ENCODE results near the gene PHLPP1.

The PHLPP1 gene

DNA sequence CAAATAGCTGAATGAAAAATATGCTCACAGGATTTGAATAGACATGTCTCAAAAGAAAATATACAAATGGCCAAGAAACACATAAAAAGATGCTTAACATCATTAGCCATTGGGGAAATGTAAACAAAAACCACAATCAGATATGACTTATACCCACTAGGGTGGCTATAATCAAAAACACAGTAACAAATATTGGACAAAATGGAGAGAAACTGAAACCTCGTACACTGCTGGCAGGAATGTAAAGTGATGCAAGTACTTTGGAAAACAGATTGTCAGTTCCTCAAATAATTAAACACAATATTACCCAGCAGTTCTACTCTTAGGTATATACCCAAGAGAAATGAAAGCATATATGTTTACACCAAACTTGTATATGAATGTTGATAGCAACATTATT is 213.0 kb downstream of the PHLPP1 start:
- no peaks in the 10 kb centered on the region for H3K27me3 Mint-ChIP-seq
- no peak overlapping the region for H3K4me3 Mint-ChIP-seq
- peaks cover 7% of the 10 kb centered on the region for H3K36me3 Mint-ChIP-seq (ENCODE audit: low read depth)
- ATAC-seq (no peak), DNase-seq (no peak)
- no peak overlapping the region for H3K27ac Mint-ChIP-seq
- H3K9me3 Mint-ChIP-seq: peaks cover 8% of the 10 kb centered on the region
- no peaks in the 10 kb centered on the region for H3K4me1 Mint-ChIP-seq

DNA sequence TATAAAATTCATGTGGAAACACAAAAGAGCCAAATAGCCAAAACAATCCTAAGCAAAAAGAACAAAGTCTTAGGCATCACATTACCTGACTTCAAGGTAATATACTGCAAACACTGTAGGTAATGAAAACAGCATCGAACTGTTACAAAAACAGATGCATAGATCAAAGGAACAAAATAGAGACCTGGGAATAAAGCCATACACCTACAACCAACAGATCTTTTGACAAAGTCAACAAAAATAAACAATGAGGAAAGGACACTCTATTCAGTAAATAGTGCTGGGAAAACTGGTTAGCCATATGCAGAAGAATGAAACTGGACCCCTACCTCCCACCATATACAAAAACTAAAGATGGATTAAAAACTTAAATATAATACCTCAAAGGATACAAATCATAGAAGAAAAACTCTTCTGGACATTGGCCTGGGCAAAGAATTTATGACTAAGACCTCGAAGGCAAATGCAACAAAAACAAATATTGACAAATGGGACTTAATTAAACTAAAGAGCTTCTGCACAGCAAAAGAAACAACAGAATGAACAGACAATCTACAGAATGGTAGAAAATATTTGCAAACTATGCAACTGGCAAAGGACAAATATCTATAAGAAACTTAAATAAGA is 218.0 kb downstream of the PHLPP1 start:
- Mint-ChIP-seq H3K4me1 (peaks cover 10% of the 10 kb centered on the region), H3K27me3 (no peaks in the 10 kb centered on the region), H3K36me3 (ENCODE audit: low read depth) (peaks cover 7% of the 10 kb centered on the region), H3K9me3 (peaks cover 16% of the 10 kb centered on the region), H3K27ac (no peak overlapping the region), H3K4me3 (no peak overlapping the region)
- DNase-seq: no peak
- no peak for ATAC-seq

DNA sequence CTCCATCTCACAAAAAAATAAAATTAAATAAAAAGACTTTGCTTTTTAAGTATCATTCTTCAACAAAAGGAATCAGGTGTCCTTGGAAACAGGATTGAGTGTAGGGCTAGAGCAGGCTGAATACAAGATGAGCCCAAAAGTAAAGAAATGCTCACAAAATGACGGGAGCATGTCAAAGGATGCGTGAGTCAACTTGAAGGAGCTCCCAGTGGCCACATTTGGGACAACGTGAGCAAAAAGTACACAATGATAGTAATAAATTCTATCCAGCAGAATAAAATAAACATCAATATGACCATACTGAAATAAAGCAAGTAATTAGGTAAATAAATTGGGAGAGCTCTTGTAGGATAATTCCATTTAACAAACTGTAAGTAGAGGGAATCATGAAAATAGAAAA is 220.7 kb downstream of the PHLPP1 start:
- Mint-ChIP-seq H3K4me1 (peaks cover 22% of the 10 kb centered on the region), H3K27me3 (no peaks in the 10 kb centered on the region), H3K36me3 (ENCODE audit: low read depth) (peaks cover 7% of the 10 kb centered on the region), H3K4me3 (no peak overlapping the region), H3K27ac (no peak overlapping the region), H3K9me3 (peaks cover 16% of the 10 kb centered on the region)
- ATAC-seq (no peak), DNase-seq (no peak)

DNA sequence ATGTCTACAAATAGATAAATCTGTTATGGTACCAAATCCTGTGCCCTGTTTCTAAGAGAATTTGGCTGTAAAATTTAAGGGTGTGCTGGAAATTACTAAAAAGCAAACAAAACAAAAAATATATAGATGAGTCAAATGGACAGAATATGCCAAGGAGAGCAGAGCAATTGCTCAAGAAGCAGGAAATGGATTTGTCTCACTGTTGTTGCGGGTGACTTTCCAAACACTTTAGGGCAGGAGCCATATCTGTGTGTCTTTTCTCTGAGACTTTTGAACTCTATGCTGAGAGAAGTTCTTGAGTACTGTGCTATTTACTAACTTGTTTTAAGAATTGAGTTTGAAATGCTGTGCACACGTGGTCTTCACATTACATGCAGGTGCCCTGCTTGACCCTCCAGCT is 221.7 kb downstream of the PHLPP1 start:
- Mint-ChIP-seq H3K27me3 (no peaks in the 10 kb centered on the region), H3K4me3 (no peak overlapping the region), H3K4me1 (peaks cover 22% of the 10 kb centered on the region), H3K27ac (no peak overlapping the region), H3K9me3 (peaks cover 9% of the 10 kb centered on the region), H3K36me3 (ENCODE audit: low read depth) (peaks cover under 1% of the 10 kb centered on the region)
- DNase-seq: no peak
- no peak for ATAC-seq

DNA sequence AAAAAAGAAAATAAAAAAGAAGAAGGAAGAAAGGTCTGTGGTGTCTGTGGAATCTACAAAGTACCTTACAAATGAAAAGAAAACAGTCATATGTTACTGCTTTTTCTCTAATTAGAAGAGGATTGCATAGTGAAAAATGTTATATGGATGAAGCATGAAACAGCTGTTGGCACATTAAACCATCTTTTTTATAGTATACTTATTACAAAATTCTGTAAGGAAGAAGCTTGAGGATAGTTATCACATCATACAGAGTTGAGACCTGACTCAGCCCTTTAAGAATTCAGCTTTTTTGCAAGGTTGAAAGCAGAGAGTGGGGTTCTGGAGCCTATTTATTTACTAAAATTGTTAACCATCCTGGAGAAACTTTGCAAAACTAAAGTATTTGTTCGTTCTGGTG is 222.7 kb downstream of the PHLPP1 start:
- Mint-ChIP-seq H3K27ac (no peak overlapping the region), H3K4me1 (peaks cover 22% of the 10 kb centered on the region), H3K9me3 (peaks cover 7% of the 10 kb centered on the region), H3K27me3 (no peaks in the 10 kb centered on the region), H3K36me3 (ENCODE audit: low read depth) (peaks cover 2% of the 10 kb centered on the region), H3K4me3 (no peak overlapping the region)
- DNase-seq (no peak), ATAC-seq (no peak)

DNA sequence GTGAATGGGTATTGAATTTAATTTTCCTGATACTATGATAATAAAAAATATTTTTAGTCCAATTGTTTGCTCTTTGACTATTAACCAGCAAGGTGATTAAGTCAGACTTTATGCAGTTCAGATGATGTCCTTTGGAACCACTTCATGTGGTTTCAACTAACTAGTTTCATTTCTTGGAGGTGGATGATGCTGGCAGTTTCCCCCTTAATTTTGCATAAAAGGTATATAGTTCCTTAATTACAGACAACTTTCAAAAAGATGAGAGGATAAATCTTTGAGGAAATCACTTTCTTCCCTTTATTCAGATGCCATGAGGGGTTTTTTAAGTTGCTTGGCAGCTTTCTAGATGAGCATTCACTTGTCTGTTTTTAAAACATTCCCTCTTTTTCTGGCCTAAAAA is 223.1 kb downstream of the PHLPP1 start:
- Mint-ChIP-seq H3K4me1 (peaks cover 22% of the 10 kb centered on the region), H3K9me3 (peaks cover 7% of the 10 kb centered on the region), H3K27ac (peak overlapping the region; percentile 9), H3K4me3 (no peak overlapping the region), H3K27me3 (no peaks in the 10 kb centered on the region), H3K36me3 (ENCODE audit: low read depth) (peaks cover 2% of the 10 kb centered on the region)
- ATAC-seq (peak; percentile 36), DNase-seq (no peak)

DNA sequence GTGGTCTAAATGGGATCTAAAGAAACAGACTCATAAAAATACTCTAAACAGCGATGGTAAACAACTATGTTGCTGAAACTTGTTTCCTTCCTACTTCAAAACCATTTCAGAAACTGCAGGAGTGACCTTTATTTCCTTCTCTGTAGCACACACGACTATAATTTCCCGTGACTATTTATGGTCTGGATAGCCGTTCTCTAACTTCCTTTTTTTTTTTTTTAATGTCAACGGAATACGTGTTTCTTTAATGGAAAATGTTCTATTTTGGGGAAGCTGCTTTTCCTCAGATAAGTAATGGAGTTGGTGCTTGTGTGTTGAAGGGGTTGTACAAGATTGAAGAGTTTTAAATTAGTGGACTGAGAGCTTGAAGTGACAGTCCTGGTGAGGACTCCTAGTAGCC is 224.1 kb downstream of the PHLPP1 start:
- Mint-ChIP-seq H3K4me1 (peaks cover 22% of the 10 kb centered on the region), H3K36me3 (ENCODE audit: low read depth) (peaks cover 2% of the 10 kb centered on the region), H3K27me3 (no peaks in the 10 kb centered on the region), H3K4me3 (no peak overlapping the region), H3K9me3 (no peaks in the 10 kb centered on the region), H3K27ac (peak overlapping the region; percentile 58)
- no peak for DNase-seq
- no peak for ATAC-seq

DNA sequence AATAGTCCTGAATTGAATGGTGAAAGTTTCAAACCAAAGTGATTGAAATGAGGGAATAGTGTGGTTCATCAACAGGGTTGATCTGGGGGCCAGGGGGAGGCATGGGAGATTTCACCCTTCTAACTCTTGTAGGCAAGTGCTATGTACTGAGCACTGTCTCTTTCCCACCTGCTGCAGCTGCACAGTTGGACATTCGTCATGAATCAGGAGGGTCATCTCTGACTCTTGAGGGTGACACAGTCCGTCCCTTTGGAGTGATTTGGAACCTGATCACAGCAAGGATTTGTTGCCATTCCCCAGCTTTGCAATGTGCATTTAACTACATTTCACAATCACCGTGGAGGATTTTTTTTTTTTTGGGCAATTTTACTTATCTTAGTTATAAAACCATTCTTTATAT is 224.6 kb downstream of the PHLPP1 start:
- no peaks in the 10 kb centered on the region for H3K9me3 Mint-ChIP-seq
- no peak overlapping the region for H3K27ac Mint-ChIP-seq
- no peak for ATAC-seq
- no peaks in the 10 kb centered on the region for H3K27me3 Mint-ChIP-seq
- no peak for DNase-seq
- no peak overlapping the region for H3K4me3 Mint-ChIP-seq
- H3K4me1 Mint-ChIP-seq: peaks cover 22% of the 10 kb centered on the region
- H3K36me3 Mint-ChIP-seq (ENCODE audit: low read depth): peaks cover 2% of the 10 kb centered on the region

DNA sequence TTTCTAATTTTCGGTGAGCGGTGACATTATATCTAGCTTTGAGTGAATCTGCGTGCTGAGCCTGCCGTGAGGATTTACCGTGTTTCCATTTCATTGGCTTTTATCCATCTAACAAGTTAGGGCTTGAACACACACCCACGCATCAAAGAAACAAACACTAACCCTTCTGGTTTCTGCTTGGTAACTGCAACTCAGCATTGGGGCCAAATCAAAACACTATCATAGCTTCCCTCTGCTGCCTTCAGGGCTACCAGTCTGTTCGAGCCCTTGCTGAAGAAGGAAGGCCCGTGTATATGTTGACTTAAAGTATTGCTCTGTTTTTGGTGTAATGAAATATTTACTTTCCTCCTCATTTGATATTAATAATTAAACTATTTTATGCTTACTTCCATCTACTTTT is 227.2 kb downstream of the PHLPP1 start:
- Mint-ChIP-seq H3K36me3 (ENCODE audit: low read depth) (peaks cover 7% of the 10 kb centered on the region), H3K4me3 (no peak overlapping the region), H3K27ac (no peak overlapping the region), H3K27me3 (no peaks in the 10 kb centered on the region), H3K9me3 (no peaks in the 10 kb centered on the region), H3K4me1 (peaks cover 20% of the 10 kb centered on the region)
- DNase-seq (no peak), ATAC-seq (no peak)

DNA sequence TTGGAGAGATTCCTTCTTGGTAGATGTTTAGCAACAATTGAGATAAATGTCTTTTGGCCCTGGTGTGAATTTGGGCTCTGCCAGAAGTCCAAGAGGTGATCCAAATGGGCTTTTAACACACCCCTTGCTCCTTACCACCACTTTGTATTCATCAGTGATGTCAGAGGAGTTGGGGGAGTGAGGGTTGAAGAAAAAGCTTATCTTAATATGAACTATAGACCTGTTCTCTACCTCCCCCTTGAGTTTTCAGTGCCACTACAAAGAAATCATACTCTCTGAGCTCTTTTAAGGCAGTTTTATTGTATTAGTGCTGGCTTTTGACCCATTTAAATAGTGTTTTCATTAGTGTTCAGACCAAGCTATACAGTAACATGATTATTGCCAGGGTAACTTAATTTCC is 229.1 kb downstream of the PHLPP1 start:
- Mint-ChIP-seq H3K4me1 (peaks cover 3% of the 10 kb centered on the region), H3K36me3 (ENCODE audit: low read depth) (peaks cover 10% of the 10 kb centered on the region), H3K27me3 (no peaks in the 10 kb centered on the region), H3K27ac (no peak overlapping the region), H3K4me3 (no peak overlapping the region), H3K9me3 (no peaks in the 10 kb centered on the region)
- ATAC-seq: no peak
- DNase-seq: no peak

DNA sequence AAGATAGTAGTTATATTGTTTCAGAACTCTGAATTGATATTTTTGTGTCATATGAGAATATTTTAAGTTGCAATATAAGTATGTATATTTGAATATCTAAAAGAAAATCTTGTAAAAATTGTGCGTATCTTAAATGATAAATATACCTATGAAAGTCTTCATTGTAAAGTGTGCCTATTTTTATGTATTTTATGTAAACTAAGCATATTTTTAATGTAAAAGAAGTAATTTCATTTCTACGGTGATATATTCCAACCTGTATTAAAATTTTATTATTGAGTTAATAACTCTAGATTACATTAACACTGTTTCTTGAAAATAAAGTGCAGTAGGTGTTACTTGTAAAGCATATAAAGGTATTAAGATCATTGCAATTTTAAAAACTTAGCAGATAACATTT is 233.4 kb downstream of the PHLPP1 start:
- H3K4me3 Mint-ChIP-seq: no peak overlapping the region
- DNase-seq (no peak), ATAC-seq (no peak)
- H3K9me3 Mint-ChIP-seq: no peaks in the 10 kb centered on the region
- H3K27ac Mint-ChIP-seq: no peak overlapping the region
- H3K36me3 Mint-ChIP-seq (ENCODE audit: low read depth): peaks cover 11% of the 10 kb centered on the region
- no peaks in the 10 kb centered on the region for H3K27me3 Mint-ChIP-seq
- H3K4me1 Mint-ChIP-seq: peaks cover 4% of the 10 kb centered on the region

DNA sequence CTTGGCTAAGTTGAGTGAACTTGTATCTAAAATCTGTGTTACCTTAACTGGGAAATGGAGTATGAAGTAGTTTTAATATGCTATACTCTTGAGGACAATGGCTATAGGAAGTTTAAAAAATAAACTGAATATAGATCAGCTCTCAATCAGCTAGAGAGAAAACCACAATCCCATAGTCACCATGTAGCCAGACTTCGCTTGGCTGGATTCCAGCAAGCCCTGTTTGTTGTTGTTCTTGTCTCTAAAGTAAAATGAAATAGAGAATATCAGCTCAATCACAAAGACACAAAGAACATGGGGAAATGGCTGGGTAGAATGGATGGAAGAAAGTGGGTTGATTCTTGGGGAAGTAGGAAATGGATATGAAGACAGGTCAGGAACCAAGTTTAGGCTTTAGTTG is 234.9 kb downstream of the PHLPP1 start:
- no peak for DNase-seq
- peaks cover 5% of the 10 kb centered on the region for H3K4me1 Mint-ChIP-seq
- no peak for ATAC-seq
- no peak overlapping the region for H3K4me3 Mint-ChIP-seq
- peaks cover 11% of the 10 kb centered on the region for H3K36me3 Mint-ChIP-seq (ENCODE audit: low read depth)
- no peak overlapping the region for H3K27ac Mint-ChIP-seq
- no peaks in the 10 kb centered on the region for H3K9me3 Mint-ChIP-seq
- H3K27me3 Mint-ChIP-seq: no peaks in the 10 kb centered on the region

DNA sequence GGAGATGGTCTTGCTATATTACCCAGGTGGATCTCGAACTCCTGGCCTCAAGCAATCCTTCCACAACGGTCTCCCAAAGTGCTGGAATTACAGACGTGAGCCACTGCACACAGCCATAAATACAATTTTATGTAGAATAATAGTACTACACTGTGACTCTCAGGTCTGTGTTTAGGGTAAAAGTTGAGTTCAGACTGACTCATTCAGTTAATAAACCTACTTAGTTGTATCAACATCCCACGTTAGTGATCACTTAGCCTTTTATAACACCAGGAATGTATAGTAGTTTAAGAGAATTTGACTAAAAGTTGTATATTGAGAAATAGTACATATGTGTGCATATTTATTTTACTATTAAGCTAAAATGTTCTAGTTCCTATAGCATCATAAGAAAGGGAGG is 237.5 kb downstream of the PHLPP1 start:
- Mint-ChIP-seq H3K4me1 (peaks cover 5% of the 10 kb centered on the region), H3K27me3 (no peaks in the 10 kb centered on the region), H3K27ac (no peak overlapping the region), H3K4me3 (no peak overlapping the region), H3K9me3 (no peaks in the 10 kb centered on the region), H3K36me3 (ENCODE audit: low read depth) (peaks cover 6% of the 10 kb centered on the region)
- ATAC-seq (no peak), DNase-seq (no peak)

DNA sequence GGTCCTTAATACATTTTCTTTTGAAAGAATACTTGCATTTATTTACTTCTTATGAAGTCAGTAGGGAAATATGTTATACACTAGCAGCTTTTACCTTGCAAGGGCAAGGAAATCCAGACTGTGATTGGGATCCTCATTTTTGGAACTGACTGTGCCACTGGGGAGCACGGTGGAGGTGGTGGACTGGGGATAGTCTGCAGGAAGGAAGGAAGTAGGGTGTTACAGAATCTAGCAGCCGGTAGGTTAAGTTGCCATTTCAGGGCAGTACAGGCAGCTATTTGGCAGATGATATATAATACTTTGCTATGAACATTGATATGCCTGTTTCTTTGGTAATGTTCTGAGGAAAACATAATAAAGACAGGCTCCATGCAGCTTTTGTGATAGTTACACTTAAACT is 238.3 kb downstream of the PHLPP1 start:
- ATAC-seq: no peak
- Mint-ChIP-seq H3K4me1 (peaks cover 5% of the 10 kb centered on the region), H3K9me3 (no peaks in the 10 kb centered on the region), H3K27ac (no peak overlapping the region), H3K36me3 (ENCODE audit: low read depth) (peaks cover 3% of the 10 kb centered on the region), H3K4me3 (no peak overlapping the region), H3K27me3 (no peaks in the 10 kb centered on the region)
- DNase-seq: no peak

DNA sequence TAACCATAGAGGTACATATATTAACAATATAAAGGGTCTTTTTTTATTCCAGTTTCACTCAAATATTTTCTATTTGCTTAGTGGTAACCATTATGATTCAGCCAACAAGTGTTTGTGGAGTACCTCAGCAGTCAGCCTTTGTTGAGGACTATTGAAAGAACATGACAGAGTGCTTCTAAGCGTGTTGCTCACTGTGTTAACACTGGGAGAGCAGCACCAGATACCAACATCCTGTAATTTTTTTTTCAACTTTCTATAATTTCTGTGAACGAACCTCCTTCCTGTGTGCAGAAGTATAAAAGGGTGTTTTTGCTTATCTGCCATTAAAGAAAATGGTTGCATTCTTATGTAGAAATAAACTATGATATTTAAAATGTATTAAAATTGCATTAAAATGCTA is 239.0 kb downstream of the PHLPP1 start:
- Mint-ChIP-seq H3K36me3 (ENCODE audit: low read depth) (peaks cover 7% of the 10 kb centered on the region), H3K4me3 (no peak overlapping the region), H3K9me3 (no peaks in the 10 kb centered on the region), H3K27me3 (no peaks in the 10 kb centered on the region), H3K27ac (no peak overlapping the region), H3K4me1 (peaks cover 5% of the 10 kb centered on the region)
- ATAC-seq (peak; percentile 63), DNase-seq (no peak)

DNA sequence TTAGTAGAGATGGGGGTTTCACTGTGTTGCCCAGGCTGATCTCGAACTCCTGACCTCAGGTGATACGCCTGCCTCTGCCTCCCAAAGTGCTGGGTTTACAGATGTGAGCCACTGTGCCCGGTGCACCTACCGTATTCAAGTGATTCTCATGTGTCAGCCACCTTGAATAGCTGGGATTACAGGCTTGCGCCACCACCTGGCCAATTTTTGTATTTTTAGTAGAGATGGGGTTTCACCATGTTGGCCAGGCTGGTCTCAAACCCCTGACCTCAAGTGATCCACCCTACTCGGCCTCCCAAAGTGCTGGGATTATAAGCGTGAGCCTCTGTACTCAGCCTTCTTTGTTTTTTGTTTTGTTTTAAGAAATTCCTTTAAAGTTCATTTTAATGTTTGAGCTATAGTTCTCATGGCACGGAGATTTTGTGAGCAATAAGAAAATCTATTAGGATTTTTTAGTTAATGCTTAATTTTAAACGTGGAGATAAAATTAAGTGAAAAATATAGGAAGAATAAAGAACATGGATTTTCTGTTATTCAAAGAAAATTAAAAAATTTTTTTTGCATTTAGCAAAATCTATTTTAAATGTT is 242.6 kb downstream of the PHLPP1 start:
- Mint-ChIP-seq H3K27ac (no peak overlapping the region), H3K9me3 (no peaks in the 10 kb centered on the region), H3K4me3 (no peak overlapping the region), H3K27me3 (no peaks in the 10 kb centered on the region), H3K36me3 (ENCODE audit: low read depth) (peaks cover 3% of the 10 kb centered on the region), H3K4me1 (peaks cover 5% of the 10 kb centered on the region)
- ATAC-seq: peak; percentile 73
- peak; percentile 58 for DNase-seq
